Measurements from ENCODE around the gene ZDHHC24. TPM values are rescaled to one million over a fixed set of nuclear protein-coding genes. Genes with fewer than 3 reads are reported as not detected.
"Not testable (repeated sequence)": the region's sequence is repeated elsewhere in the genome, so short reads cannot be mapped to it uniquely, and the experiment has no call there.

The ZDHHC24 gene
- total and polyA plus RNA-seq, 2 donors (not counting 1 experiment from before 2014, with no cell fraction given) = 6.0 to 11.6 TPM

GRCh38 chr11:66546966-66547661 is 1.3 kb upstream of the ZDHHC24 start:
- no peaks in the 10 kb centered on the region for H3K79me2 ChIP-seq (ENCODE audit: control insufficient read depth, insufficient read depth, low read length)
- H3K27me3 ChIP-seq (ENCODE audit: control insufficient read depth, insufficient read depth, low read length) = peaks cover 19% of the 10 kb centered on the region
- peaks cover 7% of the 10 kb centered on the region for H3K4me1 ChIP-seq (ENCODE audit: control insufficient read depth, extremely low read depth, insufficient read depth, low read length)
- TF ChIP-seq CTCF (conservative IDR thresholded peaks at IDR 0.05 in 1 of 2, IDR thresholded peaks at IDR 0.05 in 1 of 2; ENCODE audit: low read depth in 1 of 2, low read length in 2 of 2) = no peak
- no peak for TF ChIP-seq EZH2 (IDR thresholded peaks at IDR 0.05; ENCODE audit: low read length, missing control alignments)
- no peak overlapping the region for H3K27ac ChIP-seq (ENCODE audit: insufficient read depth, low read length)
- peaks cover 4% of the 10 kb centered on the region for H3K36me3 ChIP-seq (ENCODE audit: control insufficient read depth, insufficient read depth, low read length)
- H3K9ac ChIP-seq (ENCODE audit: insufficient read depth, low read length) = no peak overlapping the region
- no peaks in the 10 kb centered on the region for H3K9me3 ChIP-seq (ENCODE audit: control insufficient read depth, insufficient read depth, low read depth, low read length)
- no peaks in the 10 kb centered on the region for H4K20me1 ChIP-seq (ENCODE audit: control insufficient read depth, extremely low read depth, insufficient read depth, low read length)
- H2AFZ ChIP-seq (ENCODE audit: low read length) = no peak overlapping the region
- DNase-seq (ENCODE audit: low read depth in 2 of 2) = no peak
- no peak overlapping the region for H3K4me3 ChIP-seq (replicated peaks in 1 of 4; ENCODE audit: control extremely low read depth in 1 of 4, insufficient read depth in 1 of 4, low read depth in 3 of 4, low read length in 4 of 4)
- H3K4me2 ChIP-seq (ENCODE audit: extremely low read depth, insufficient read depth, low read length) = peak overlapping the region; percentile 83

- H3K9ac ChIP-seq (ENCODE audit: insufficient read depth, low read length) = peak within 1 kb of the TSS; percentile 78
- H3K27ac ChIP-seq (ENCODE audit: insufficient read depth, low read length) = peak within 1 kb of the TSS; percentile 46
- peaks cover 19% of the 10 kb centered on the region for H3K27me3 ChIP-seq (ENCODE audit: control insufficient read depth, insufficient read depth, low read length)
- peak within 1 kb of the TSS; percentile 44 to 83 (median 70) for H3K4me3 ChIP-seq (replicated peaks in 1 of 4; ENCODE audit: control extremely low read depth in 1 of 4, insufficient read depth in 1 of 4, low read depth in 3 of 4, low read length in 4 of 4)
- peak within 1 kb of the TSS; percentile 51 for H2AFZ ChIP-seq (ENCODE audit: low read length)
- peak within 1 kb of the TSS; percentile 93 for H3K4me2 ChIP-seq (ENCODE audit: extremely low read depth, insufficient read depth, low read length)
- H3K36me3 ChIP-seq (ENCODE audit: control insufficient read depth, insufficient read depth, low read length) = peaks cover 4% of the 10 kb centered on the region
- no peaks in the 10 kb centered on the region for H4K20me1 ChIP-seq (ENCODE audit: control insufficient read depth, extremely low read depth, insufficient read depth, low read length)
- TF ChIP-seq EZH2 (IDR thresholded peaks at IDR 0.05; ENCODE audit: low read length, missing control alignments) (peak; percentile 46), CTCF (conservative IDR thresholded peaks at IDR 0.05 in 1 of 2, IDR thresholded peaks at IDR 0.05 in 1 of 2; ENCODE audit: low read depth in 1 of 2, low read length in 2 of 2) (no peak)
- H3K9me3 ChIP-seq (ENCODE audit: control insufficient read depth, insufficient read depth, low read depth, low read length) = no peaks in the 10 kb centered on the region
- DNase-seq (ENCODE audit: low read depth in 2 of 2) = peak; percentile 27 to 37
- no peaks in the 10 kb centered on the region for H3K79me2 ChIP-seq (ENCODE audit: control insufficient read depth, insufficient read depth, low read length)
- peaks cover 8% of the 10 kb centered on the region for H3K4me1 ChIP-seq (ENCODE audit: control insufficient read depth, extremely low read depth, insufficient read depth, low read length)
Observed at GRCh38 chr11:66546368-66546965, 619 bp upstream of the ZDHHC24 start, which contains the start of gene ACTN3. TSS of gene ACTN3 (plus strand) at chr11:66546903. CDS start at chr11:66546938, 35 bp downstream.

GRCh38 chr11:66544952-66545351 is 896 bp downstream of the ZDHHC24 start:
- H3K27ac ChIP-seq (ENCODE audit: insufficient read depth, low read length); H2AFZ ChIP-seq (ENCODE audit: low read length): not testable (repeated sequence)

More at GRCh38 chr11:66544952-66545351, 896 bp downstream of the ZDHHC24 start:
- peaks cover 16% of the 10 kb centered on the region for H3K27me3 ChIP-seq (ENCODE audit: control insufficient read depth, insufficient read depth, low read length)
- not testable (repeated sequence) for DNase-seq (ENCODE audit: low read depth in 2 of 2); H3K36me3 ChIP-seq (ENCODE audit: control insufficient read depth, insufficient read depth, low read length); H3K9ac ChIP-seq (ENCODE audit: insufficient read depth, low read length); H3K79me2 ChIP-seq (ENCODE audit: control insufficient read depth, insufficient read depth, low read length); H3K9me3 ChIP-seq (ENCODE audit: control insufficient read depth, insufficient read depth, low read depth, low read length); H4K20me1 ChIP-seq (ENCODE audit: control insufficient read depth, extremely low read depth, insufficient read depth, low read length); H3K4me1 ChIP-seq (ENCODE audit: control insufficient read depth, extremely low read depth, insufficient read depth, low read length)
- H3K4me3 ChIP-seq (replicated peaks in 1 of 4; ENCODE audit: control extremely low read depth in 1 of 4, insufficient read depth in 1 of 4, low read depth in 3 of 4, low read length in 4 of 4) = peak overlapping the region; percentile 43 to 83 (median 70)
- peak overlapping the region; percentile 93 for H3K4me2 ChIP-seq (ENCODE audit: extremely low read depth, insufficient read depth, low read length)

Data from fibroblast of lung (primary cell).